Body of pancreas (tissue), 4 donors: Measurements from ENCODE around the gene DNAJC4.

Source experiments
- CTCF ChIP-seq, 7 experiments: fragments of 450-650 bp in 4 of 7; fragments of 200-600 bp in 3 of 7; sonication (generic) in 3 of 7; IDR thresholded peaks; one replicate each; pipeline ENCODE4 v1.5.1; 2016 to 2019; ENCODE audit warnings: antibody characterized with exemption in 7 of 7
- POLR2A ChIP-seq, 3 donors: fragments of 450-650 bp; IDR thresholded peaks; one replicate each; pipeline ENCODE4 v1.6.1; 2016; ENCODE audit warnings: antibody characterized with exemption in 3 of 3, mild to moderate bottlenecking in 2 of 3

- no peak for TF ChIP-seq CTCF (IDR thresholded peaks at IDR 0.05)
- TF ChIP-seq POLR2A (IDR thresholded peaks at IDR 0.05), result no peak
Measured at GRCh38 chr11:64208796-64209562, 21.4 kb upstream of the DNAJC4 start.
